HepG2 (cell line): ENCODE data around the gene KCTD6.

Experiments used
- CTCF ChIP-seq: sonication (generic); formaldehyde crosslinking; IDR thresholded peaks from 2 replicates; pipeline ENCODE4 v1.5.0; 2020; ENCODE audit warnings: mild to moderate bottlenecking, missing genetic modification reagents, moderate library complexity
- NFE2L2 ChIP-seq: fragments of 150-350 bp; IDR thresholded peaks from 2 replicates; pipeline ENCODE4 v1.6.1; 2014; ENCODE audit warnings: low read length
- POGK ChIP-seq: sonication (generic); formaldehyde crosslinking; conservative IDR thresholded peaks from 2 replicates; pipeline ENCODE4 v1.8.0; 2022; ENCODE audit warnings: mild to moderate bottlenecking, moderate library complexity, missing genetic modification reagents
- U2AF2 ChIP-seq: fragments of 200-400 bp; formaldehyde crosslinking; IDR thresholded peaks from 2 replicates; pipeline ENCODE4 v1.6.1; 2017; ENCODE audit warnings: low read depth, mild to moderate bottlenecking, low read length
- ZNF549 ChIP-seq: sonication (generic); formaldehyde crosslinking; IDR thresholded peaks from 2 replicates; pipeline ENCODE4 v1.5.0; 2020; ENCODE audit warnings: missing genetic modification reagents

GRCh38 chr3:58544541-58544940, 52.6 kb downstream of the KCTD6 start:
- TF ChIP-seq ZNF549 (CRISPR knock-in tag): no peak
- no peak for TF ChIP-seq NFE2L2
- no peak for TF ChIP-seq U2AF2
- TF ChIP-seq POGK: no peak
- no peak for TF ChIP-seq CTCF (CRISPR knock-in tag)
